Measurements from ENCODE around the gene PSMB2.

The PSMB2 gene

GRCh38 chr1:35558374-35559316 is 82.7 kb downstream of the PSMB2 start:
- POLR2A ChIA-PET, result no interaction called here
- CTCF ChIA-PET, result interaction anchor here (1.3 to 1.8 kb wide), 2 partner anchors 10 to 107 kb away, joined by 3 to 4 read pairs; no protein-coding TSS in a partner anchor
- no peak for DNase-seq (ENCODE audit: extremely low spot score)
- TF ChIP-seq ELF4 (IDR thresholded peaks at IDR 0.05) (no peak), SP1 (IDR thresholded peaks at IDR 0.05) (no peak), BHLHE40 (IDR thresholded peaks at IDR 0.05; ENCODE audit: borderline replicate concordance) (no peak), NFRKB (IDR thresholded peaks at IDR 0.05) (no peak), HDGF (IDR thresholded peaks at IDR 0.05; ENCODE audit: borderline replicate concordance) (no peak), FOXA1 (IDR thresholded peaks at IDR 0.05) (no peak), ZNF384 (IDR thresholded peaks at IDR 0.05) (no peak), LEF1 (IDR thresholded peaks at IDR 0.05; ENCODE audit: borderline replicate concordance) (no peak), ARNT (IDR thresholded peaks at IDR 0.05) (no peak), FOXM1 (IDR thresholded peaks at IDR 0.05; ENCODE audit: borderline replicate concordance) (no peak), SUZ12 (IDR thresholded peaks at IDR 0.05) (no peak), L3MBTL2 (conservative IDR thresholded peaks at IDR 0.05) (no peak), FOXK2 (IDR thresholded peaks at IDR 0.05) (no peak), PKNOX1 (IDR thresholded peaks at IDR 0.05) (no peak), TARDBP (IDR thresholded peaks at IDR 0.05) (no peak), CTBP1 (IDR thresholded peaks at IDR 0.05; ENCODE audit: borderline replicate concordance) (no peak)

- CTCF ChIA-PET, result interaction anchor here (1.3 to 1.8 kb wide), 3 partner anchors 11 to 158 kb away, joined by 3 to 4 read pairs (median 4); no protein-coding TSS in a partner anchor
- DNase-seq (ENCODE audit: extremely low spot score), result peak; percentile 93
- POLR2A ChIA-PET, result interaction anchor here (0.9 to 2.2 kb wide), 7 partner anchors 10 to 212 kb away, joined by 3 to 11 read pairs (median 3); partner anchors contain the start of gene CLSPN
- TF ChIP-seq FOXK2 (IDR thresholded peaks at IDR 0.05) (no peak), FOXA1 (IDR thresholded peaks at IDR 0.05) (no peak), SP1 (IDR thresholded peaks at IDR 0.05) (no peak), SUZ12 (IDR thresholded peaks at IDR 0.05) (no peak), ARNT (IDR thresholded peaks at IDR 0.05) (no peak), ZNF384 (IDR thresholded peaks at IDR 0.05) (no peak), FOXM1 (IDR thresholded peaks at IDR 0.05; ENCODE audit: borderline replicate concordance) (no peak), L3MBTL2 (conservative IDR thresholded peaks at IDR 0.05) (0 out of 2 replicates have a peak, but pooled peaks have one; percentile 26), TARDBP (IDR thresholded peaks at IDR 0.05) (no peak), CTBP1 (IDR thresholded peaks at IDR 0.05; ENCODE audit: borderline replicate concordance) (no peak), LEF1 (IDR thresholded peaks at IDR 0.05; ENCODE audit: borderline replicate concordance) (no peak), HDGF (IDR thresholded peaks at IDR 0.05; ENCODE audit: borderline replicate concordance) (no peak), NFRKB (IDR thresholded peaks at IDR 0.05) (no peak), ELF4 (IDR thresholded peaks at IDR 0.05) (peak; percentile 79), PKNOX1 (IDR thresholded peaks at IDR 0.05) (no peak)
These were observed 83.5 kb downstream of the PSMB2 start, which contains the start of gene NCDN for GRCh38 chr1:35557611-35558373. Gene NCDN (plus strand): TSS chr1:35557799. CDS start chr1:35558191, 392 bp downstream.

- ChIA-PET POLR2A (interaction anchor here (0.9 to 2.2 kb wide), 10 partner anchors 9 to 212 kb away, joined by 3 to 11 read pairs (median 3); partner anchors contain the start of gene CLSPN), CTCF (interaction anchor here (1.4 to 1.8 kb wide), 3 partner anchors 8 to 158 kb away, joined by 3 to 4 read pairs (median 4); no protein-coding TSS in a partner anchor)
- no peak for TF ChIP-seq TARDBP (IDR thresholded peaks at IDR 0.05)
- TF ChIP-seq ZNF384 (IDR thresholded peaks at IDR 0.05), result no peak
- TF ChIP-seq NFRKB (IDR thresholded peaks at IDR 0.05), result no peak
- TF ChIP-seq FOXA1 (IDR thresholded peaks at IDR 0.05), result no peak
- no peak for TF ChIP-seq PKNOX1 (IDR thresholded peaks at IDR 0.05)
- TF ChIP-seq CTBP1 (IDR thresholded peaks at IDR 0.05; ENCODE audit: borderline replicate concordance), result no peak
- no peak for TF ChIP-seq L3MBTL2 (conservative IDR thresholded peaks at IDR 0.05)
- TF ChIP-seq SP1 (IDR thresholded peaks at IDR 0.05), result no peak
- no peak for TF ChIP-seq FOXK2 (IDR thresholded peaks at IDR 0.05)
- no peak for TF ChIP-seq HDGF (IDR thresholded peaks at IDR 0.05; ENCODE audit: borderline replicate concordance)
- TF ChIP-seq SUZ12 (IDR thresholded peaks at IDR 0.05), result no peak
- no peak for TF ChIP-seq ELF4 (IDR thresholded peaks at IDR 0.05)
- peak; percentile 87 for DNase-seq (ENCODE audit: extremely low spot score)
These were observed 84.2 kb downstream of the PSMB2 start, which contains the start of gene KIAA0319L for GRCh38 chr1:35557118-35557610. Gene KIAA0319L (minus strand): TSS chr1:35557403. CDS start chr1:35554491, 2,912 bp downstream.

- no peak for DNase-seq (ENCODE audit: extremely low spot score)
- TF ChIP-seq LEF1 (IDR thresholded peaks at IDR 0.05; ENCODE audit: borderline replicate concordance), result no peak
- no peak for TF ChIP-seq ELF4 (IDR thresholded peaks at IDR 0.05)
- no peak for TF ChIP-seq HDGF (IDR thresholded peaks at IDR 0.05; ENCODE audit: borderline replicate concordance)
- no peak for TF ChIP-seq BHLHE40 (IDR thresholded peaks at IDR 0.05; ENCODE audit: borderline replicate concordance)
- no peak for TF ChIP-seq FOXM1 (IDR thresholded peaks at IDR 0.05; ENCODE audit: borderline replicate concordance)
- TF ChIP-seq SP1 (IDR thresholded peaks at IDR 0.05), result no peak
- TF ChIP-seq ZNF384 (IDR thresholded peaks at IDR 0.05), result no peak
- TF ChIP-seq L3MBTL2 (conservative IDR thresholded peaks at IDR 0.05), result no peak
- TF ChIP-seq CTBP1 (IDR thresholded peaks at IDR 0.05; ENCODE audit: borderline replicate concordance), result no peak
- TF ChIP-seq NFRKB (IDR thresholded peaks at IDR 0.05), result no peak
- TF ChIP-seq ARNT (IDR thresholded peaks at IDR 0.05), result no peak
- POLR2A ChIA-PET, result interaction anchor here (0.9 to 2.2 kb wide), 8 partner anchors 9 to 213 kb away, joined by 3 to 11 read pairs (median 3); partner anchors contain the start of gene CLSPN
- CTCF ChIA-PET, result interaction anchor here (1.4 to 1.5 kb wide), 2 partner anchors 8 to 159 kb away, joined by 3 to 4 read pairs; no protein-coding TSS in a partner anchor
These were observed 84.7 kb downstream of the PSMB2 start for GRCh38 chr1:35556484-35557117.

Data from HEK293T (cell line).